IPS-11a (cell line): ENCODE results near the gene HOXD4.

Source experiments
- H3K4me3 ChIP-seq: one replicate; pipeline ENCODE4 v1.5.1; 2013; ENCODE audit warnings: low read depth, low read length, control low read depth

Gene HOXD4

GRCh38 chr2:176114120-176114929 is 37.0 kb upstream of the HOXD4 start:
- no peak overlapping the region for H3K4me3 ChIP-seq

GRCh38 chr2:176114930-176115625 is 36.3 kb upstream of the HOXD4 start:
- H3K4me3 ChIP-seq: no peak overlapping the region

GRCh38 chr2:176115883-176116813 is 35.2 kb upstream of the HOXD4 start, which contains the start of gene HOXD10:
Gene HOXD10 (plus strand): TSS chr2:176116778. CDS start chr2:176116834, 56 bp downstream.
- H3K4me3 ChIP-seq: no peak within 1 kb of the TSS

DNA sequence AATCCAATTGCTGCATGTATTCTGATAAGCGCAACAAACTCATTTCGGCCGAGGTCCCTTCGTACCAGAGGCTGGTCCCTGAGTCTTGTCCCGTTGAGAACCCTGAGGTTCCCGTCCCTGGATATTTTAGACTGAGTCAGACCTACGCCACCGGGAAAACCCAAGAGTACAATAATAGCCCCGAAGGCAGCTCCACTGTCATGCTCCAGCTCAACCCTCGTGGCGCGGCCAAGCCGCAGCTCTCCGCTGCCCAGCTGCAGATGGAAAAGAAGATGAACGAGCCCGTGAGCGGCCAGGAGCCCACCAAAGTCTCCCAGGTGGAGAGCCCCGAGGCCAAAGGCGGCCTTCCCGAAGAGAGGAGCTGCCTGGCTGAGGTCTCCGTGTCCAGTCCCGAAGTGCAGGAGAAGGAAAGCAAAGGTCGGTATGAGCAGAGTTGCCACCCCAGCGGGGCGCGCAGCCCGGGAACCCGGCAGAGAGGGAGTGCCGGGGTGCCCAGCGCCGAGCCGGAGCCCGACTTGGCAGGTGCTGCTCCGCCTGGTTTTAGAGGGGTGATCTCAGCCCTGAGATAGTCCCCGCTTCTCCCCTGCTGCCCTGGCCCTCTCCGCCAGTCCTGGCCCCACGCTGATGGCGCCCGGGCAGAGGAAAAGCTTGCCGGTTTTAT is 34.1 kb upstream of the HOXD4 start:
- no peak overlapping the region for H3K4me3 ChIP-seq

GRCh38 chr2:176117823-176118371 is 33.5 kb upstream of the HOXD4 start:
- no peak overlapping the region for H3K4me3 ChIP-seq

DNA sequence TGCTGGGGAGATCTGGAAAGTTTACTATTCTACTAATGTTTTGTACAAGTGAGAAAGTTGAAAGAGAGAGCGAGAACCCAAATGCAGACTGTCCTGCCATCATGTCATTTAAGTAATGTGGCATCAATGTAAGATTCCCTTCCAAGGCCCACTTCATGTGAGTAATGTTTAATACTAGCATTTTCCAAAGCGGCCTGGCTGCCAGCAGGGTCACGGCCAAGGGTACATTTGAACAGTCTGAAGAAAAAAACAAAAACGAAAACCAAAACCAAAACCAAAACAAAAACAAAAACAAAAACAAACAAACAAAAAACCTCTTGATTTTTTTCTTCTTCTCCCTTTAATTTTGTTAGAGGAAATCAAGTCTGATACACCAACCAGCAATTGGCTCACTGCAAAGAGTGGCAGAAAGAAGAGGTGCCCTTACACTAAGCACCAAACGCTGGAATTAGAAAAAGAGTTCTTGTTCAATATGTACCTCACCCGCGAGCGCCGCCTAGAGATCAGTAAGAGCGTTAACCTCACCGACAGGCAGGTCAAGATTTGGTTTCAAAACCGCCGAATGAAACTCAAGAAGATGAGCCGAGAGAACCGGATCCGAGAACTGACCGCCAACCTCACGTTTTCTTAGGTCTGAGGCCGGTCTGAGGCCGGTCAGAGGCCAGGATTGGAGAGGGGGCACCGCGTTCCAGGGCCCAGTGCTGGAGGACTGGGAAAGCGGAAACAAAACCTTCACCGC is 32.6 kb upstream of the HOXD4 start:
- H3K4me3 ChIP-seq: no peak overlapping the region

DNA sequence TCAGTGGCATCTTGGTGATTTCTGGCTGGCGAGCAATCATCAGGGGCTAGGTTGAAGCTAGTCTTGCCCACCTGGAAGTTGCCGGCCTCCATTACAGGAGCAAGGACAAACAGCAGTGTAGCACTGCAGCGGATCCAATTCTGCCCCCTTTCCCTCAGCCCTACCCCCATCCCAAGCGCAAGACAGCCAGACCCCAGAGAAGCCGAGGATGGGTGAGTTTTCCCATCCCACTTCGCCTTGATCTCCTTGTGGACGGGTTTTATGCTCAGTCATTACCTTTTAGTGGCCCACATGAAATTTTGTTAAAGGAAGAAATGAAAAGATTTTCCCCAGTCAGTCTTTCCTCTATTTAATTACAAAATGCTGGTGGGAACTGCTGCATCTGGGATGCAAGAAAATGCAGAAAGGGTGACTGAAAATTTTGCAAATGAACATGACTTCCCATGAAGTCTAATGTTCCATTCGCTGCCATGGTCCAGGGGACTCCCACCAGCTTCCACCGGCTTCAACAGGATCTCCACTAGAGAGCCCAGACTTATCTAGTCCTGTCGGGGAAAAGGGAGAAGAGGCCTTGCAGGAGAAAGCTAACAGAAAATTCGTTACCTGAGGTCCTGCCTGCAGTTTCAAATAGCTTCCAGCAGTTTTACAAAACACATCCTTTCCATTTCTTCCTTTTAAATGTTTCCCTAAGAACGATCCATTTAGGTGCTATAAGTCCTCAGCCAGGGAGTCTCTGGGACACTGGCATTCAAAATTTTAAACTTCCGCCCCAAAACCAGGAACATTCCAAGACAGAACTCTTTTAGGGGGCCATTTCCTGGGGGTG is 30.8 kb upstream of the HOXD4 start:
- no peak overlapping the region for H3K4me3 ChIP-seq

- H3K4me3 ChIP-seq: no peak overlapping the region
Measured at GRCh38 chr2:176121190-176122051, 29.9 kb upstream of the HOXD4 start.

- no peak overlapping the region for H3K4me3 ChIP-seq
Measured at GRCh38 chr2:176122052-176122682, 29.2 kb upstream of the HOXD4 start.

- no peak within 1 kb of the TSS for H3K4me3 ChIP-seq
Measured at GRCh38 chr2:176122683-176123410, 28.5 kb upstream of the HOXD4 start, which contains the start of gene HOXD9. Gene HOXD9 (plus strand): TSS chr2:176122719. CDS start chr2:176122769, 50 bp downstream.

GRCh38 chr2:176123411-176124109 is 27.8 kb upstream of the HOXD4 start:
- H3K4me3 ChIP-seq: no peak overlapping the region

DNA sequence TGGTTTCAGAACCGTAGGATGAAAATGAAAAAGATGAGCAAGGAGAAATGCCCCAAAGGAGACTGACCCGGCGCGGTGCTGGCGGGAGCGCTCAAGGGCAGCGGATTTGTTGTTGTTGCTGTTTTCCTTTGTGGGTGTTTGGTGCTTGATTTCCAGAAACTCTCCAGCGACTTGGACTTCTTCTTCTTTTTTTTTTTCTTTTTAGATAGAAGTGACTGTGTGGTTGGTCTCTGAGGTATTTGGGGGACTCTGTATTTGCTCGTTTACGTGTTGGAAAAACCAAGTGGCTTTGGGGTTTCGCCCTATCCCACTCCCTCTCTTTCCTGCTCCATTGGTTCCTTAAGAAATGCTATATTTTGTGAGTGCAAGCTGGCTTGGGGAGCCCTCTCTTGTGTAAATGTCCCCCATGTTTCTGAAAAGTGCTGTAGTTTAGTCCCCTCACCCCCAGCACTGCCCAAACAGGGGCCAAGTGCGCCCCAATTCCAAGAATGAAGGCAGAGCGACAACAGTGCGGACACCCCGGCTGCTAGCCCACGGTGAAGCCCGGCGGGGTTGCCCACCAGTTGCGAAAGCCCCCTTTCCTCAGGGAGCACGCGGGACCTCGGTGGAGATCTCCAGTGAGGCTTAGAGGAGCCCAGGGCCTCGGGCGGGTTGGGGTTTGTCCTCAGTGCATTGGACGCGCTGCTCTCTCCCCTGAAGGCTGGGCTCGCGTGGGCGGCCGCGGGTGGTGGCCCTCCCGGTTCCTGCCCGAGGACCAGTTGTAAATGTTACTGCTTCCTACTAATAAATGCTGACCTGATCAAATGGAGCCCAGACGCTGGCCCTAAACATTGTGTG is 27.0 kb upstream of the HOXD4 start:
- no peak overlapping the region for H3K4me3 ChIP-seq

GRCh38 chr2:176124947-176125771 is 26.2 kb upstream of the HOXD4 start:
- H3K4me3 ChIP-seq: no peak overlapping the region

- H3K4me3 ChIP-seq: no peak overlapping the region
Measured at GRCh38 chr2:176125772-176126054, 25.6 kb upstream of the HOXD4 start.
